NT2/D1 (cell line): ENCODE data around the gene MALRD1.

ENCODE experiments used
- YY1 ChIP-seq: IDR thresholded peaks from 2 replicates; pipeline ENCODE4 v1.6.1; 2011; ENCODE audit not compliant: insufficient read length, insufficient read depth
- ZNF274 ChIP-seq: IDR thresholded peaks from 2 replicates; pipeline ENCODE4 v1.6.1; 2011; ENCODE audit warnings: mild to moderate bottlenecking, low read depth, low read length

- TF ChIP-seq ZNF274 (no peak), YY1 (no peak)
These were observed 290 bp downstream of the MALRD1 start for GRCh38 chr10:19048891-19049290.
